ENCODE measurements around the gene NKRF. TPM values are rescaled to one million over a fixed set of nuclear protein-coding genes. Genes with fewer than 3 reads are reported as not detected.

Gene NKRF
- total RNA-seq (1 to 10 TPM; 4.8 to 6.1 (median 5.0) TPM), polyA plus RNA-seq (1 to 10 TPM; 2.4 to 5.3 (median 2.5) TPM)

DNA sequence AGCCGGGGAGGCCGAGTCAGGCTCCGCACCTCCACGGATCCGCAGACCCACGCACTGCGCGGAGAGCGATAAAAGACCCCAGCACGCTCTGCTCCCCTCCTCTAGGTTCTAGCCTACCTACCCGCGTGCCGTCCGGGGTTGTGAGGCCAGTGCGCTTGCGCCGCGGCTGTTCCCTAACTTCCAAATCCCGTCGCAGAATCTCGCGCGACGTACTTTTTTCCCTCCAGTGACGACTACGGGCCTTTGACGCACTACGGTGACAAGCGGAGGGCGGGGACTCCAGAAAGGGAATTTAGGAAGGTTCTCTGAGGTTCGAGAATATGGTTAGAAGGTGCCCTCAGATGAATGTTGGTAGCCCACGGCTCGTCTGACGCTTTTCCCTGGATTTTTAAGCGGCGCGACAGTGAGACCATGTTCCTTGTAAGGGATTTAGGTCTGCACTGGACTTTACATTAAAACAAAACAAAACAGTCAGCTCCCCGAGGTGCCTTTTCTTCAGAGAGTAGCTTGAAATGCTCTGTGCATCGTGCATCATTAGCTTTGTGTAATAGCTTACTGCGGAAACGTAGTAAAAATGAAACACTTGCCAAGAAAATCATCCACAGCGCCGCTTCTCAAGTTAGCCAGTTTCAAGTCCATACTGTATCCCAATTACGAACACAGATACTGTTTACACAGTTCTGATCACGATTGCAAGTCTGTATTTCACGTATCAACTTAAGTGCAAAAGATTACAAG is at the start of gene NKRF:
TSS of gene NKRF (minus strand) at position 145 of the 738 bp plus-strand sequence.
- DNase-seq = peak; percentile 97
- no peaks in the 10 kb centered on the region for H3K36me3 ChIP-seq
- WGBS, 2 donors = 1 to 4% methylated on average over 46 of the region's 46 CpGs
- H3K27ac ChIP-seq = peak within 1 kb of the TSS; percentile 82 to 94 (median 87)
- peak within 1 kb of the TSS; percentile 71 to 75 (median 74) for H3K4me3 ChIP-seq
- H3K4me1 ChIP-seq = peaks cover 0 to 5% (median 0%) of the 10 kb centered on the region in 4 donors
- H3K9me3 ChIP-seq = no peaks in the 10 kb centered on the region
- TF ChIP-seq POLR2A (IDR thresholded peaks at IDR 0.05) = peak; percentile 83
- TF ChIP-seq POLR2AphosphoS5 (IDR thresholded peaks at IDR 0.05) = peak; percentile 95 to 98 (median 98)
- TF ChIP-seq EP300 (IDR thresholded peaks at IDR 0.05) = no peak
- intact Hi-C loops (cut with DNase I) = loop anchor here (5.0 to 10.0 kb wide), 3 partner anchors 46 to 248 kb away; partner anchors contain the start of gene UPF3B
- H3K27me3 ChIP-seq = no peaks in the 10 kb centered on the region

DNA sequence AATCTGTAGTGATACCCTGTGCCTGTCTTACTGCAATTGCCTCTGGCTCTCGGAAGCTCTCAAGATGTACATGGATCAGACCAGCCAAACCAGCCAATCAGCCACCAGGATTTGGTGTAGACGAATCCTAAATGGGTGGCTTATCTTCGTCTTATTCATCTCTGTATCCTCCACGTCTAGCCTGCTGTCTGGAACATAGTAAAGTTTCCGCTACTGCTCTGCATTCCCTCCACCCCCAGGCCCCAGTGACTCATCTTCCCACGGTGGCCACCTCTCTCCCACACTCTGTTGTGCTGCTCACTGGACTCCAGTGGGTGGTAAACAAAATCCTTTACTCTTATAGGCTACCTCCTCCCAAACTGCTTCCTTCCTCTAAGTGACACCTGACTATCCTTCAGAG is 48.9 kb upstream of the NKRF start:
- WGBS, 2 donors = 62 to 74% methylated on average over 6 of the region's 6 CpGs
- Histone ChIP-seq H3K27me3 (no peaks in the 10 kb centered on the region), H3K9me3 (no peaks in the 10 kb centered on the region), H3K4me1 (peaks cover 0 to 13% (median 5%) of the 10 kb centered on the region in 4 donors), H3K36me3 (peaks cover 0 to 4% (median under 1%) of the 10 kb centered on the region in 4 donors), H3K27ac (peak overlapping the region in 3 of 4 donors; percentile 63 to 67 (median 66)), H3K4me3 (no peak overlapping the region)
- intact Hi-C loops (cut with DNase I) = loop anchor here (2.0 kb wide), 1 partner anchor 76 kb away; no protein-coding TSS in a partner anchor
- TF ChIP-seq, protein P1, sequence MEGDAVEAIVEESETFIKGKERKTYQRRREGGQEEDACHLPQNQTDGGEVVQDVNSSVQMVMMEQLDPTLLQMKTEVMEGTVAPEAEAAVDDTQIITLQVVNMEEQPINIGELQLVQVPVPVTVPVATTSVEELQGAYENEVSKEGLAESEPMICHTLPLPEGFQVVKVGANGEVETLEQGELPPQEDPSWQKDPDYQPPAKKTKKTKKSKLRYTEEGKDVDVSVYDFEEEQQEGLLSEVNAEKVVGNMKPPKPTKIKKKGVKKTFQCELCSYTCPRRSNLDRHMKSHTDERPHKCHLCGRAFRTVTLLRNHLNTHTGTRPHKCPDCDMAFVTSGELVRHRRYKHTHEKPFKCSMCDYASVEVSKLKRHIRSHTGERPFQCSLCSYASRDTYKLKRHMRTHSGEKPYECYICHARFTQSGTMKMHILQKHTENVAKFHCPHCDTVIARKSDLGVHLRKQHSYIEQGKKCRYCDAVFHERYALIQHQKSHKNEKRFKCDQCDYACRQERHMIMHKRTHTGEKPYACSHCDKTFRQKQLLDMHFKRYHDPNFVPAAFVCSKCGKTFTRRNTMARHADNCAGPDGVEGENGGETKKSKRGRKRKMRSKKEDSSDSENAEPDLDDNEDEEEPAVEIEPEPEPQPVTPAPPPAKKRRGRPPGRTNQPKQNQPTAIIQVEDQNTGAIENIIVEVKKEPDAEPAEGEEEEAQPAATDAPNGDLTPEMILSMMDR (IDR thresholded peaks at IDR 0.05) = no peak
- no peak for TF ChIP-seq POLR2A (IDR thresholded peaks at IDR 0.05)
- TF ChIP-seq POLR2AphosphoS5 (IDR thresholded peaks at IDR 0.05) = no peak
- no peak for TF ChIP-seq EP300 (IDR thresholded peaks at IDR 0.05)
- DNase-seq = no peak

DNA sequence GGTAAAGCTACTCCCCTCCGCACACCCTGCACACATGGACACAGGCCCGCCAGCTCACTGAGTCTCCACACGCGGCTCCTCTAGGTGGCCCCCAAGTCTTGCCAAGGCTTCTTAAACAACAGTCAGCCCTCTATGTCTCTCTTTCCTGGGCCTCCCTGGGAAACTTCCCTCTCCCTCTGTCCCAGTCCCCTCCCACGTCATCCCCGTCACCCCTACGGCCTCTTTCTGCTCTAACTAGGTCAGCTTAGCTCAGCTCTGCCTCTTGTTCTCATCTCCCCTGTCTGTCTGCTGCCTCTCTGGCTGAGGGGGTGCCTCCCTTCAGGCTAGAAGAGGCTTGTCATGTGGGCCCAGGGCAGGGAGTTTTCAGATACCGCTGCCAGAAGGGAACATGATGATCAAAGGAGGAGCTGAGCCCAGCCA is 47.9 kb upstream of the NKRF start:
- intact Hi-C loops (cut with DNase I) = loop anchor here (1.0 to 5.0 kb wide), 3 partner anchors 40 to 77 kb away; partner anchors contain the start of gene NKRF
- peak; percentile 87 for DNase-seq
- no peaks in the 10 kb centered on the region for H3K9me3 ChIP-seq
- no peaks in the 10 kb centered on the region for H3K27me3 ChIP-seq
- WGBS, 2 donors = 83 to 89% methylated on average over 8 of the region's 8 CpGs
- H3K4me1 ChIP-seq = peaks cover 0 to 13% (median 5%) of the 10 kb centered on the region in 4 donors
- H3K4me3 ChIP-seq = no peak overlapping the region
- TF ChIP-seq, protein P1 (IDR thresholded peaks at IDR 0.05) = peak in 3 of 4 experiments; percentile 13 to 30 (median 29)
- peak in 2 of 4 donors; percentile 19 to 57 for TF ChIP-seq POLR2AphosphoS5 (IDR thresholded peaks at IDR 0.05)
- TF ChIP-seq POLR2A (IDR thresholded peaks at IDR 0.05) = no peak
- H3K36me3 ChIP-seq = peaks cover 0 to 10% (median 2%) of the 10 kb centered on the region in 4 donors
- H3K27ac ChIP-seq = peak overlapping the region; percentile 52 to 67 (median 64)

- no peak overlapping the region for H3K4me3 ChIP-seq
- no peak for DNase-seq
- peaks cover 0 to 21% (median 8%) of the 10 kb centered on the region in 4 donors for H3K36me3 ChIP-seq
- H3K27ac ChIP-seq = no peak overlapping the region
- no peaks in the 10 kb centered on the region for H3K9me3 ChIP-seq
- no peaks in the 10 kb centered on the region for H3K27me3 ChIP-seq
- TF ChIP-seq POLR2A (IDR thresholded peaks at IDR 0.05) (no peak), EP300 (IDR thresholded peaks at IDR 0.05) (no peak), POLR2AphosphoS5 (IDR thresholded peaks at IDR 0.05) (no peak)
- TF ChIP-seq, protein P1 (IDR thresholded peaks at IDR 0.05) = no peak
- H3K4me1 ChIP-seq = no peaks in the 10 kb centered on the region
- intact Hi-C loops (cut with DNase I) = no loop called here
- 76 to 89% methylated on average over 6 of the region's 6 CpGs for WGBS, 2 donors
Observed at GRCh38 chrX:119648421-119648775, 42.2 kb upstream of the NKRF start.
